Measurements from ENCODE around the gene RNF224. TPM values are rescaled to one million over a fixed set of nuclear protein-coding genes. Genes with fewer than 3 reads are reported as not detected.
"Not testable (repeated sequence)": the region's sequence is repeated elsewhere in the genome, so short reads cannot be mapped to it uniquely, and the experiment has no call there.

The RNF224 gene
- total RNA-seq, 1 donor from 2014 or later: 0.39 TPM

DNA sequence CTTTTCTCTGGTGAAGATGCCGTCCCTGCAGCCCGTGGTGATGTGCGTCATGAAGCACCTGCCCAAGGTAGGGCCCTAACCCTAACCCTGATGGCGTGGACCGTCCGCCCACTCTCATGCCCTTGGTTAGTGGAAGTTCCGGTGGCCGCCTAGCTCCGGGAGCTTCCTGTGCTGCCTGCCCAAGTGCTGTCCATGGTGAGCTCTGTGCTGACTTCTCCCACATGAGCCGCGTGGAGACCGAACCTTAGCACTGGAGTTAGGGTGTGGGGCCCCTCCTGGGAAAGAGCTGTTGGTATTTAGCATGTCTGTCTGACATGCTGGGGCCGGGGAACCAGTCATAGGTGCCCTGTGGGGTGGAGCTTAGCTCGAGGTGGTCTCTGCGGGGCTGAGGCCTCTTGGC, 29.1 kb downstream of the RNF224 start:
- Mint-ChIP-seq H3K27ac (ENCODE audit: unreplicated experiment) (no peak overlapping the region), H3K9me3 (ENCODE audit: unreplicated experiment) (peaks cover 5% of the 10 kb centered on the region), H3K27me3 (ENCODE audit: unreplicated experiment) (peaks cover 2% of the 10 kb centered on the region), H3K36me3 (ENCODE audit: unreplicated experiment) (no peaks in the 10 kb centered on the region), H3K4me1 (ENCODE audit: low read depth, unreplicated experiment) (peaks cover 1% of the 10 kb centered on the region), H3K4me3 (ENCODE audit: unreplicated experiment) (peak overlapping the region; percentile 84)
- DNase-seq: no peak
- TF ChIP-seq, protein P1, sequence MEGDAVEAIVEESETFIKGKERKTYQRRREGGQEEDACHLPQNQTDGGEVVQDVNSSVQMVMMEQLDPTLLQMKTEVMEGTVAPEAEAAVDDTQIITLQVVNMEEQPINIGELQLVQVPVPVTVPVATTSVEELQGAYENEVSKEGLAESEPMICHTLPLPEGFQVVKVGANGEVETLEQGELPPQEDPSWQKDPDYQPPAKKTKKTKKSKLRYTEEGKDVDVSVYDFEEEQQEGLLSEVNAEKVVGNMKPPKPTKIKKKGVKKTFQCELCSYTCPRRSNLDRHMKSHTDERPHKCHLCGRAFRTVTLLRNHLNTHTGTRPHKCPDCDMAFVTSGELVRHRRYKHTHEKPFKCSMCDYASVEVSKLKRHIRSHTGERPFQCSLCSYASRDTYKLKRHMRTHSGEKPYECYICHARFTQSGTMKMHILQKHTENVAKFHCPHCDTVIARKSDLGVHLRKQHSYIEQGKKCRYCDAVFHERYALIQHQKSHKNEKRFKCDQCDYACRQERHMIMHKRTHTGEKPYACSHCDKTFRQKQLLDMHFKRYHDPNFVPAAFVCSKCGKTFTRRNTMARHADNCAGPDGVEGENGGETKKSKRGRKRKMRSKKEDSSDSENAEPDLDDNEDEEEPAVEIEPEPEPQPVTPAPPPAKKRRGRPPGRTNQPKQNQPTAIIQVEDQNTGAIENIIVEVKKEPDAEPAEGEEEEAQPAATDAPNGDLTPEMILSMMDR (IDR thresholded peaks at IDR 0.05; ENCODE audit: partially characterized antibody, unreplicated experiment): no peak

DNA sequence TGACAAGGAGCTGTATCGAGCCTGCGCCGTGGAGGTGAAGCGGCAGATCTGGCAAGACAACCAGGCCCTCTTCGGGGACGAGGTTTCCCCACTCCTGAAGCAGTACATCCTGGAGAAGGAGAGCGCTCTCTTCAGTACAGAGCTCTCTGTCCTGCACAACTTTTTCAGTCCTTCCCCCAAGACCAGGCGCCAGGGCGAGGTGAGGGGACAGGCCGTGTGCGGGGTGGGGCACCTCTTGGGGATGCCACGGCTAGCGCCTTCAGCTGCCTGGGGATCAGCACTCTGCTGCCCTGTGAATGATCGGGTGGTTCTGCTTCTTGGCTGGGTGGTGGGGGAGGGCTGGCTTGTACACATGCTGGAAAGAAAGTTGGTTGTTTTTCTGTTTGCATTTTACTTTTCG, 29.6 kb downstream of the RNF224 start:
- peaks cover 2% of the 10 kb centered on the region for H3K27me3 Mint-ChIP-seq (ENCODE audit: unreplicated experiment)
- peaks cover 8% of the 10 kb centered on the region for H3K9me3 Mint-ChIP-seq (ENCODE audit: unreplicated experiment)
- TF ChIP-seq, protein P1 (IDR thresholded peaks at IDR 0.05; ENCODE audit: partially characterized antibody, unreplicated experiment): no peak
- H3K4me1 Mint-ChIP-seq (ENCODE audit: low read depth, unreplicated experiment): peaks cover 1% of the 10 kb centered on the region
- peak overlapping the region; percentile 79 for H3K27ac Mint-ChIP-seq (ENCODE audit: unreplicated experiment)
- peak overlapping the region; percentile 84 for H3K4me3 Mint-ChIP-seq (ENCODE audit: unreplicated experiment)
- H3K36me3 Mint-ChIP-seq (ENCODE audit: unreplicated experiment): no peaks in the 10 kb centered on the region
- DNase-seq: no peak

- not testable (repeated sequence) for H3K4me1 Mint-ChIP-seq (ENCODE audit: low read depth, unreplicated experiment); H3K36me3 Mint-ChIP-seq (ENCODE audit: unreplicated experiment); H3K27me3 Mint-ChIP-seq (ENCODE audit: unreplicated experiment); H3K4me3 Mint-ChIP-seq (ENCODE audit: unreplicated experiment); H3K9me3 Mint-ChIP-seq (ENCODE audit: unreplicated experiment)
- peak; percentile 61 for DNase-seq
- peak overlapping the region; percentile 33 for H3K27ac Mint-ChIP-seq (ENCODE audit: unreplicated experiment)
- TF ChIP-seq, protein P1 (IDR thresholded peaks at IDR 0.05; ENCODE audit: partially characterized antibody, unreplicated experiment): peak; percentile 53
Measured at GRCh38 chr9:137262173-137262908, 35.0 kb downstream of the RNF224 start.

DNA sequence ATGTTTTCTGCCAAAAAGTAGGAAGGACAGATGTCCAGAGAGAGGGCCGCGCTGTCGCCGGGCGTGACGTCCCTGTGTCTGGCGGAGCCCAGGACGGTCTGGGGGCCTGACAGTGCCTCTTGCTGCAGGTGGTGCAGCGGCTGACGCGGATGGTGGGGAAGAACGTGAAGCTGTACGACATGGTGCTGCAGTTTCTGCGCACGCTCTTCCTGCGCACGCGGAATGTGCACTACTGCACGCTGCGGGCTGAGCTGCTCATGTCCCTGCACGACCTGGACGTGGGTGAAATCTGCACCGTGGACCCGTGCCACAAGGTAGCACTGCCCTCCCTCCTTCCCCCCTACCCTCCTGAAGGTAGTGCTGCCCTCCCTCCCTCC, 35.6 kb downstream of the RNF224 start:
- H3K36me3 Mint-ChIP-seq (ENCODE audit: unreplicated experiment): no peaks in the 10 kb centered on the region
- H3K4me1 Mint-ChIP-seq (ENCODE audit: low read depth, unreplicated experiment): no peaks in the 10 kb centered on the region
- TF ChIP-seq, protein P1 (IDR thresholded peaks at IDR 0.05; ENCODE audit: partially characterized antibody, unreplicated experiment): no peak
- no peak for DNase-seq
- H3K9me3 Mint-ChIP-seq (ENCODE audit: unreplicated experiment): peaks cover 5% of the 10 kb centered on the region
- H3K27ac Mint-ChIP-seq (ENCODE audit: unreplicated experiment): peak overlapping the region; percentile 33
- no peak overlapping the region for H3K4me3 Mint-ChIP-seq (ENCODE audit: unreplicated experiment)
- no peaks in the 10 kb centered on the region for H3K27me3 Mint-ChIP-seq (ENCODE audit: unreplicated experiment)

DNA sequence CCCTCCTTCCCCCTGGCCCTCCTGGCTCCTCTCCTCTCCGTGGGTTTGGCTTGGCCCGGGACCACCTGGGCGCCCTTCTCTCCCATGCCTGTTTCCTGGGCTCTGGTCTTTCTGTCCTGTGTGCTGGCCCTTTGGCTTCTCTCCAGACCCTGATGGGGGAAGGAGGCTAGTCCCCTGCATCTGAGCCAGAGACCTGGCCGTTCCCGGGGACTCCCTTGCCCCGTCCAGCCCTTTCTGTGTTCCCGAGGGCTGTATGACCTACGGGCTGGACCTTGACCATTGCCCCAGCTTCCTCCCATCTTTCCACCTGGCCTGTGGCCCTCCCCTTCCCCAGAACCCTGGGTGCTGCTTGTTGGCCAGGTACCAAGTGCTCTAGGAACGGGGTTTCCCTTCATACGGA, 36.2 kb downstream of the RNF224 start:
- DNase-seq: no peak
- Mint-ChIP-seq H3K4me1 (ENCODE audit: low read depth, unreplicated experiment) (no peaks in the 10 kb centered on the region), H3K4me3 (ENCODE audit: unreplicated experiment) (no peak overlapping the region), H3K27me3 (ENCODE audit: unreplicated experiment) (peaks cover under 1% of the 10 kb centered on the region), H3K9me3 (ENCODE audit: unreplicated experiment) (peaks cover 6% of the 10 kb centered on the region), H3K36me3 (ENCODE audit: unreplicated experiment) (no peaks in the 10 kb centered on the region), H3K27ac (ENCODE audit: unreplicated experiment) (no peak overlapping the region)
- TF ChIP-seq, protein P1 (IDR thresholded peaks at IDR 0.05; ENCODE audit: partially characterized antibody, unreplicated experiment): no peak
